Right ventricle myocardium inferior (tissue), 1 donor: ENCODE measurements around the gene ATF7IP. TPM values are rescaled to one million over a fixed set of nuclear protein-coding genes. Genes with fewer than 3 reads are reported as not detected.

Source experiments
- ATAC-seq: fragments of 200-7000 bp; cut with Tn5 transposase; one replicate; pipeline ENCODE4 v1.9.1; 2020; ENCODE audit warnings: mild to moderate bottlenecking, moderate library complexity
- DNase-seq: peaks from one replicate; pipeline ENCODE4 v3.0.0; 2021; ENCODE audit errors: missing footprints
- intact Hi-C: fragments of 100-400 bp; cut with DNase I; formaldehyde crosslinking; loops from one replicate; pipeline ENCODE4 v1.11.0; 2022
- total RNA-seq: library from RNA; stranded (reverse); fragmentation: NEBNext Ultra II Directional; extraction: Animal tissue kit (Norgen Biotek cat#: 25700); gene quantifications from one replicate; pipeline ENCODE4 v1.2.1, GENCODE V29; 2021
- donor health status: DM: no; HTN: yes; CAD: no; lungs with severe emphysema.

Gene ATF7IP
- total RNA-seq, 1 donor from 2014 or later, result 57.1 TPM

DNA sequence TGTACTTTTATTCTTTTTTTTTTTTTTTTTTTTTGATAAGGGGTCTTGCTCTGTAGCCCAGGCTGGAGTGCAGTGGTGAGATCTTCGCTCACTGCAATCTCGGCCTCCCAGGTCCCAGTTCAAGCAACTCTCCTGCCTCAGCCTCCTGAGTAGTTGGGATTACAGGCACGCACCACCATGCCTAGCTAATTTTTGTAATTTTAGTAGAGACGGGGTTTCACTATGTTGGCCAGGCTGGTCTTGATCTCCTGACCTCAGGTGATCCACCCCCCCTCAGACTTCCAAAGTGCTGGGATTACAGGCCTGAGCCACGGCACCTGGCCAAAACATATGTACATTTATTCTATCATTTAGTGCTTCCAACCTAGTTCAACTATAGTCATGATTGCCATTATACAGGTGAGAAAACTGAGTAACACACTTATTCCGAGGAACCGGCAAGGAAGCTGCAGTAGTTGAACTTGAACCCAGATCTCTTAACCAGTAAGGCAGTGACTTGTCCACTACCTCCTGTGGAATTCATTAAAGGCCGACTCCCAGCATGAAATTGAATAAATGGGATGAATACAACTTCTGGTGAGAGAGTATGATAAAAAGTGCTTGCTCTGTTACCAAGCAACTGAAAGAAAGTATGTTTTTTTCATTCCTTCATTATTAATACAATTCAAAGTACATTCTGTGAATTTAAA is 755 bp upstream of the ATF7IP start:
- intact Hi-C loops, result loop anchor here (1.0 to 10.0 kb wide), 3 partner anchors 53 to 200 kb away; partner anchors contain the start of gene PLBD1
- ATAC-seq (no peak), DNase-seq (no peak)

DNA sequence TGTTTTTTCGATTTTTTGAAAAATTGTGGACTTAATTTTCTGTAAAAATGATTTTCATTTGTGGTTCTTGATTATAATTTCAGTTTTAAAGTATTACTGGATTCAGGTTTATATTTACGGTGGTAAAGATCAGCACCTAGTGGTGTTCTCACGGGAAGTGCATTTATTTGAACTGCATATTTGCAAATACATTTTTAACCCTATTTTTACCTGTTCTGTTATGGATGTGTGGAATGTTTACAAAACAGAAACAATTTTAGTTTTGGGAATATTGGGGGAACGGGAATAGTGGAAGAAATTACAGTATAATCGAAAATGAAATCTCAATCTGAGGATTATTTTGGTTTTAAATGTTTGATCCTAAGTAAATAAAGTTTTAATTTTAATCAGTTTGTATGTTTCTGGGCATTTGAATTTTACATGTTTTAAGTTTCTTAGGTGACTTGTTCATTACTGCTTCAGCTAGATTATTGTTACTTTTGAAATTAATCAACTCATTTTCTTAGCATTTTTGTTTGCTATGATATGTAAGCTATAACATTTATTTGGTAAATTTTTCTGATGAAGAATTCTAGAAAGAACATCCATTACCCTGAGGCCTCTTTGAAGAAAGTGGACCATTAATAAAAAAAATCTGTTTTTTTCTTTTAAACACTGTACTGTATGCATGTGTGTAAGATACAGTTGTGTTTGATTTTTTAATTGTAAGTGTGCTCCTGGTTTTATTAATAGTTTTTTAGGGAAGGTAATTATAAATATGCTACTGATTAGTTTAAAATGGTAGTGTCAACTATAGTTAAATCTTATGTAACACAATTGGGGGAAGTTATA is 942 bp downstream of the ATF7IP start:
- DNase-seq (no peak), ATAC-seq (no peak)
- intact Hi-C loops, result loop anchor here (5.0 to 10.0 kb wide), 2 partner anchors 51 to 198 kb away; partner anchors contain the start of gene PLBD1

GRCh38 chr12:14367040-14367661 is 1.7 kb downstream of the ATF7IP start:
- ATAC-seq, result no peak
- no peak for DNase-seq

DNA sequence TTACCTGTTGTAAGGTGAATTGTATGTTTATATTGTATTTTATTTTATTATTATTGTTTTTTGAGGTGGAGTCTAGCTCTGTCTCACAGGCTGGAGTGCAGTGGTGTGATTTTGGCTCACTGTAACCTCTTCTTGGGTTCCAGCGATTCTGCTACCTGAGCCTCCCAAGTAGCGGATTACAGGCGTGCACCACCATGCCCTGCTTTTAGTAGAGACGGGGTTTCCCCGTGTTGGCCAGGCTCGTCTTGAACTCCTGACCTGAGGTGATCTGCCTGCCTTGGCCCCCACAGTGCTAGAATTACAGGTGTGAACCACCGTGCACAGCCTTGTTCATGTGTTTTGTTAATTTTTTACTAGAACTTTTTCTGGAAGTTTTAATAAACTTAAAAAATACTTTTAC is 3.8 kb downstream of the ATF7IP start:
- no peak for ATAC-seq
- intact Hi-C loops, result loop anchor here (5.0 to 10.0 kb wide), 2 partner anchors 48 to 195 kb away; partner anchors contain the start of gene PLBD1

More at GRCh38 chr12:14367040-14367661, 1.7 kb downstream of the ATF7IP start:
- intact Hi-C loops, result loop anchor here (5.0 to 10.0 kb wide), 2 partner anchors 50 to 198 kb away; partner anchors contain the start of gene PLBD1

DNA sequence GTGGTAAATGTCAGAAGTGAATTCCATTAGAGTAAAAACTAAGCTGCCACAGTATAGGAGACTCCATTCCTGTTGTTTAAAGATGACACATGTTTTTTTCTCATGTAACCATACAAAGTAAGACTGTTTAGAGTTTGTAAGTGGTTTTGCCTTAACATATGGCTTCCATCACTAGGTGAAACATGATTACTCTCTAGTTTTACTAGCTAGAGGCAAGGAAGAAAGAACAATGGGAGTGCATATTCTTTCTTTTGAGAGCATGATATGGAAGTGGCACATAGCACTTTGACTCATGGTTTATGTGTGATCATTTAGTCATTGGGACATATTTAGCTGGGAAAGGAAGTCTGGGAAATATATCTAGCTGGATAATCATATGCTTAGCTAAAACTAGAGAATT is 7.7 kb downstream of the ATF7IP start:
- intact Hi-C loops, result no loop called here
- ATAC-seq (no peak), DNase-seq (no peak)

More for the DNA sequence above, 3.8 kb downstream of the ATF7IP start:
- DNase-seq, result no peak

- no peak for ATAC-seq
- intact Hi-C loops, result no loop called here
- DNase-seq, result no peak
Measured at GRCh38 chr12:14379508-14379907, 14.0 kb downstream of the ATF7IP start.

- no peak for DNase-seq
- intact Hi-C loops, result loop anchor here (1.0 to 2.0 kb wide), 2 partner anchors 9 to 128 kb away; no protein-coding TSS in a partner anchor
- peak; percentile 95 for ATAC-seq
Measured at GRCh38 chr12:14384783-14385638, 19.5 kb downstream of the ATF7IP start.

- ATAC-seq (no peak), DNase-seq (no peak)
- intact Hi-C loops, result no loop called here
Measured at GRCh38 chr12:14387219-14387871, 21.9 kb downstream of the ATF7IP start.

GRCh38 chr12:14390449-14390848 is 25.0 kb downstream of the ATF7IP start:
- no peak for ATAC-seq
- intact Hi-C loops, result no loop called here
- no peak for DNase-seq

DNA sequence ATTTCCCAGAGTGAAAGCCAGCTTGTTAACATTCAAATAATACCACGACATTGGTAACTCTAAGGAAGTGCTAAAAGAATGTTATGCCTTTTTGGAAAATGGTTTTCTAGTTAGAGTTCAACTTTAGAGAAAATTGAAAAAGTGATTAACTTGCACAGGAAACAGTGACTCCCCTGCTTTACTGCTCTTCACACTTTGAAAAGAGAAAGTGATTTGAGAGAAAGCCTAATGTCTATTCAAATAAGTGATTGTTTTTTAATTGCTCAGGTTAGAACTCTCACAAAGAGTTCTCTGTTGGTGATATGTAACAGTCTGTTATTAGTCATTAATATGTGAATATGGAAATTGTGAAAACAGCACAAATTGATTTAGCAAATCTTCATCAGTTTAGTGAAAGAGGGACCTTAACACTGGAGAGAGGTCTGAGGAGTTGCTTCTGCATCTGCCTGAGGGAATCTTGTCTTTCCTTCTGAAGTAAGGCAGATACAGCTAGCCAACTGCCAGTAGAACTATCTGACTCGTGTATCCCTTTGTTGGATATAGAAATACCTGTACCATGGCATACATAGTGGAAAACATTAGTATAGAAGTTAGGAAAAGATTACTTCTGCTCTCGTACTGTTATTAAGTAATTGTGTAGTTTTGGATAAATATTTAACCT is 25.5 kb downstream of the ATF7IP start:
- DNase-seq (no peak), ATAC-seq (no peak)
- intact Hi-C loops, result no loop called here

DNA sequence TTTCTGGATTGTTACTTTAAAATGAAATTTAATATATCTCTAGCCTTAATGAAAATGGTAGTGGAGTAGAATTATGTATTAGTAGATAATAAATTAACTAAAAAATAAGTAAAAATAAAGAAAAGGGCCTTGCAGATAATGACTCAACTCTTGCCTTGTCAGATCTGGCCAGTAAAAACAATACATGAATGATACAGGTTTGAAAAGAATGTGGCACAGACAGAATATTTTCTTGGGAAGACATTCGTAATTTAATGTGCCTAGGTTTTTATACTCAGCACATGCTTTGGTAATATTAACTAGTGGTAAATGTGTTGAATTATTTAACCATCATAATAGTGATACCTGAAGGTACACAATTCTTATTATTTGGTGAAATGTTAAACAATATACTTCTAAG is 28.3 kb downstream of the ATF7IP start:
- DNase-seq (no peak), ATAC-seq (no peak)
- intact Hi-C loops, result loop anchor here (1.0 kb wide), 1 partner anchor 8 kb away; no protein-coding TSS in a partner anchor

DNA sequence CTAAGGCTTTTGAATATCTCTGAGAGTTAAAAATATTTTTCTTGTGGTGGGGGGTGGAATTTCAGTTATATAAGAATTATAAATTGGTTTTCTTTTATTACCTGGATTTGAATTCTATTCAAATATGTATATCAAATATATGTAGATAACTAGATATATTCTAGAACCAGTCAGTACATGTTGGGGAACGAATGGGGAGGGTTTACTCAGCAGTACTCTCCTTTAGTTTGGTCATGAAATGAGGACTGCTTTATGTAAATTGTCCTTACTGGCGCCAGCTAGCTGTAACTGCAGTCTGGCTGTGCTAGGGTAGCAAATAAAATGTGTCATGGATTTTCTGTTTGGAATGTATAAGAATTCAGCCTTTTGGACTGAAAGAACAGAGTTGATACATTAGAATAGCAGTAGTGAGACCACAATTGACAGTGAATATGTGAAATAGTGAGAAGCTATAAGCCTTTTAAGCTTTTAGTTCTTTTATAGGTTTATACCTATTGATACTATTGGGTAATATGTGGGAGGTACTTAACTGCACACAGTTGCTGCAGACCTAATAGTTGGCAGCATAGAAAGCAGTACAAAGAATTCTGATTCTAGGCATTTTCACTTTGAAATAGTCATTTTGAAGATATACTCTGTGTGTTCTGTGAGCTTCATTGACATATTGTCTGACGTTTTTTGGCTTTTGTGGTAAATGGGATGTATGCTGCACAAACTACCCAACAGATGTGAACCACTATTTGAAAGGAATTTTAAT is 29.0 kb downstream of the ATF7IP start:
- no peak for DNase-seq
- peak; percentile 89 for ATAC-seq
- intact Hi-C loops, result loop anchor here (1.0 kb wide), 1 partner anchor 9 kb away; no protein-coding TSS in a partner anchor

DNA sequence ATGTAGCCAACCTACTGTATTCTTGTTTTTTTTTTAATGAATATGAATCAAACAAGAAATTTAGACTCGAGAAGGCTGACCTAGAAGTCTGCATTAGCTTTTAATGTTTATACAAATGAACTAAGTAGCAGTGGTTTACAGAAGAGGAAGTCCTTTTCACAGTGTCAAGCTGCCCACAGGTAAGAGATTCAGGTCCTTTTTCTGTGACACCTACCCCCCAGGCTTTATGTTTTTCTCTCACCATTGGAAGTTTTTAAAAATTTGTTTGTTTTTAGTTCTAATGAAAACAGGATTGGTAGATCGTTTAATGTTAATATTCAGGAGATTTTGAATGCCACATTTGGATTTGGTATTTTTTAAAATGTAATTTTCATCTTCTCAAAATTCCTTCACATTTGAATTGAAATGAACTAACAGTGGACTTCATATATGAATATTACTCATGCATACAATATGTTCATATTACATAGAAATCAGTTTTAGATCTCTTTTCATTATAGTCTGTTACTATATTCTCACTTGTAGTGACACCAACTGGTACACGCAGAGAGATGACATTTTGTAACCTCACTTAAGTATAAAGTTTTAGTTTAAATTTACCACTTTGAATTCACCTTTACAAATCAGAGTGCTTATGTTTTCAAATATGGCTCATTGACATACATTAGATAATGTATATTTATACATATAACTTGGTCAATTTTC is 29.7 kb downstream of the ATF7IP start:
- intact Hi-C loops, result no loop called here
- no peak for ATAC-seq
- DNase-seq, result no peak

DNA sequence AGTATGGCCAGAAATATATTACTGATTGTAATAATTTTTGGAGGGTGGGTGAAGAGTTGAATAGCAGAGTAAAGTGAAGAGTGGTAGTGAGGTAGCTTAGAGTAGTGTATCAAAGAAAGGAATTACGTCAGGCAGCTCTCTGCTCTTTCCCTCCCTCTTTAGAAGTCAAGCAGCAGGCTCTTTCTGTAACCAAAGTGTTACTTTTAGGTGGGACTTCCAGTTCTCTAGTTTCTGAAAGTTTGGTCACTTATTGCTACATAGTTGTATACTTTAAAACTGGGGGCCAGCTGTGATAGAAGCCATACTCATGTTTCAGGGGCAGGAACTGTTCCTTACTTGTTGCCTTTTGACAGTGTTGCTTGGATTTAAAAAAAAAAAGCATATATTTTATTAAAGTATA is 30.6 kb downstream of the ATF7IP start:
- no peak for DNase-seq
- intact Hi-C loops, result no loop called here
- ATAC-seq, result no peak

DNA sequence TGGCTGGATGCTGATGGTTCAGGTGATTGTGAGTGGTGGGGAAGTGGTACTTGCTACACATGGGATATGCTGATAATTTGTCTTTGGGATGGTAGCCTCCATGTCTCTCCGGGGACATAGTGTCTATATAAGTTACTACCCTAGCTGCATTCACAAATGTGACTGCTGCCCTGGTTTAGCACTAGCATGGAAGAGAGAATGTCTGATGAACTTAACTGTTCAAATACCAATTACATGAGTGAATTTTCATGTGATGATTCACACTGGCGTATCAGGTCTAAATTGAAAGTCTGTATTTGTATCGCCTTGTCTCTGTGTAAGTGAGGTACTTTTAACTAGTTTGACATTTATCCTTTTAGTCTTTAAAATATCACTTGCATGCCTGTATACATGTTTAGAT is 34.4 kb downstream of the ATF7IP start:
- no peak for DNase-seq
- intact Hi-C loops, result loop anchor here (5.0 kb wide), 1 partner anchor 42 kb away; no protein-coding TSS in a partner anchor
- ATAC-seq, result no peak

DNA sequence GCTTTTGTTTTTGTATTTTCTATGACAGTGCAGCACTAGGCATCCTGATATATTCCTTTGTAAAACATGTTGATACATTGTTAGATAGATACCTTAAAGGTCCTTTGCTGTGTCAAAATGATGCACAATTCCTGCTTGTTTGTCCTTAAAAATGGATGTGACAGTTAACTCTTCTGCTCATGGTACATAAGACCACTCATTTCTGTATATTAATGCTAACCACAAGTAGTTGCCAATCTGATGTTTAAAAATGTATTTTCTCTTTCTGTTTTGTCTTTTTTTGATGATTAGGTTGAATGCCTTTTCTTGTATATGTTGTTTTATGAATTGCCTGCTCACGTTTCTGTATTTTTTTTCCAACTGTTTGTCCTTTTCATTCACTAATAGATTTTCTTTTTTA is 35.1 kb downstream of the ATF7IP start:
- ATAC-seq (no peak), DNase-seq (no peak)
- intact Hi-C loops, result loop anchor here (5.0 kb wide), 1 partner anchor 42 kb away; no protein-coding TSS in a partner anchor
